ENCODE data around the gene SHISAL2A.

SHISAL2A gene

GRCh38 chr1:52627028-52627427 lies 5.9 kb upstream of the SHISAL2A start:
- TF ChIP-seq USF1 (IDR thresholded peaks at IDR 0.05) (no peak), REST (IDR thresholded peaks at IDR 0.05; ENCODE audit: low read depth) (no peak), EGR1 (IDR thresholded peaks at IDR 0.05) (no peak), TEAD4 (IDR thresholded peaks at IDR 0.05) (no peak), TCF12 (IDR thresholded peaks at IDR 0.05; ENCODE audit: low read depth) (no peak), CEBPB (IDR thresholded peaks at IDR 0.05) (no peak), TAF1 (IDR thresholded peaks at IDR 0.05; ENCODE audit: low read depth) (no peak), CREB1 (IDR thresholded peaks at IDR 0.05; ENCODE audit: low read depth) (no peak), NFIC (IDR thresholded peaks at IDR 0.05) (no peak), FOXM1 (IDR thresholded peaks at IDR 0.05; ENCODE audit: borderline replicate concordance, low read depth) (no peak), YY1 (IDR thresholded peaks at IDR 0.05; ENCODE audit: low read depth) (no peak), MAX (IDR thresholded peaks at IDR 0.05) (no peak), ZBTB7A (IDR thresholded peaks at IDR 0.05; ENCODE audit: low read depth) (no peak), RAD21 (IDR thresholded peaks at IDR 0.05; ENCODE audit: low read depth) (no peak), EP300 (IDR thresholded peaks at IDR 0.05; ENCODE audit: borderline replicate concordance) (no peak)

- TF ChIP-seq NFIC (IDR thresholded peaks at IDR 0.05) (no peak), FOXM1 (IDR thresholded peaks at IDR 0.05; ENCODE audit: borderline replicate concordance, low read depth) (no peak), CREB1 (IDR thresholded peaks at IDR 0.05; ENCODE audit: low read depth) (no peak), REST (IDR thresholded peaks at IDR 0.05; ENCODE audit: low read depth) (no peak), YY1 (IDR thresholded peaks at IDR 0.05; ENCODE audit: low read depth) (no peak), TCF12 (IDR thresholded peaks at IDR 0.05; ENCODE audit: low read depth) (no peak), TAF1 (IDR thresholded peaks at IDR 0.05; ENCODE audit: low read depth) (no peak), EGR1 (IDR thresholded peaks at IDR 0.05) (no peak), EP300 (IDR thresholded peaks at IDR 0.05; ENCODE audit: borderline replicate concordance) (no peak), RAD21 (IDR thresholded peaks at IDR 0.05; ENCODE audit: low read depth) (no peak), TEAD4 (IDR thresholded peaks at IDR 0.05) (no peak), ZBTB7A (IDR thresholded peaks at IDR 0.05; ENCODE audit: low read depth) (no peak), MAX (IDR thresholded peaks at IDR 0.05) (no peak), CEBPB (IDR thresholded peaks at IDR 0.05) (no peak), USF1 (IDR thresholded peaks at IDR 0.05) (no peak)
These were observed 4.2 kb upstream of the SHISAL2A start for GRCh38 chr1:52628614-52629324.

GRCh38 chr1:52629325-52629643 lies 3.7 kb upstream of the SHISAL2A start:
- TF ChIP-seq TEAD4 (IDR thresholded peaks at IDR 0.05) (no peak), USF1 (IDR thresholded peaks at IDR 0.05) (peak; percentile 70), MAX (IDR thresholded peaks at IDR 0.05) (0 out of 2 replicates have a peak, but pooled peaks have one; percentile 36), REST (IDR thresholded peaks at IDR 0.05; ENCODE audit: low read depth) (no peak)

GRCh38 chr1:52629667-52630066 lies 3.3 kb upstream of the SHISAL2A start:
- no peak for TF ChIP-seq EP300 (IDR thresholded peaks at IDR 0.05; ENCODE audit: borderline replicate concordance)
- no peak for TF ChIP-seq RAD21 (IDR thresholded peaks at IDR 0.05; ENCODE audit: low read depth)
- TF ChIP-seq FOXM1 (IDR thresholded peaks at IDR 0.05; ENCODE audit: borderline replicate concordance, low read depth): no peak
- no peak for TF ChIP-seq CEBPB (IDR thresholded peaks at IDR 0.05)
- TF ChIP-seq EGR1 (IDR thresholded peaks at IDR 0.05): no peak
- TF ChIP-seq ZBTB7A (IDR thresholded peaks at IDR 0.05; ENCODE audit: low read depth): no peak
- TF ChIP-seq REST (IDR thresholded peaks at IDR 0.05; ENCODE audit: low read depth): no peak
- no peak for TF ChIP-seq TEAD4 (IDR thresholded peaks at IDR 0.05)
- no peak for TF ChIP-seq CREB1 (IDR thresholded peaks at IDR 0.05; ENCODE audit: low read depth)
- TF ChIP-seq USF1 (IDR thresholded peaks at IDR 0.05): no peak
- TF ChIP-seq YY1 (IDR thresholded peaks at IDR 0.05; ENCODE audit: low read depth): no peak
